ENCODE data around the gene PPID. TPM values are rescaled to one million over a fixed set of nuclear protein-coding genes. Genes with fewer than 3 reads are reported as not detected.

PPID gene
- total and polyA plus RNA-seq, 2 of the 13 experiments (the other 11 are each of a cell fraction or from before 2014, with no cell fraction given): 15.4 to 63.4 TPM

- TF ChIP-seq TAF1 (CRISPR knock-in tag; IDR thresholded peaks at IDR 0.05) (peak; percentile 68), HOMEZ (CRISPR knock-in tag; IDR thresholded peaks at IDR 0.05; ENCODE audit: low read depth) (no peak), ZNF329 (CRISPR knock-in tag; IDR thresholded peaks at IDR 0.05; ENCODE audit: low read depth) (no peak), SIN3A (IDR thresholded peaks at IDR 0.05; ENCODE audit: borderline replicate concordance, low read depth, low read length) (peak; percentile 52; the same call in 1 of the 2 replicates), ZBTB34 (CRISPR knock-in tag; IDR thresholded peaks at IDR 0.05) (no peak), ZBTB14 (CRISPR knock-in tag; IDR thresholded peaks at IDR 0.05) (peak; percentile 12), EHMT2 (IDR thresholded peaks at IDR 0.05; ENCODE audit: borderline replicate concordance, low read depth, low read length) (no peak), ZNF260 (CRISPR knock-in tag; IDR thresholded peaks at IDR 0.05; ENCODE audit: borderline replicate concordance, low read depth) (no peak), ATF7-NPFF (CRISPR knock-in tag; IDR thresholded peaks at IDR 0.05; ENCODE audit: low read depth) (peak; percentile 47; the same call in 1 of the 2 replicates), TCF7L2 (IDR thresholded peaks at IDR 0.05; ENCODE audit: low read depth, low read length) (no peak), AGO1 (IDR thresholded peaks at IDR 0.05; ENCODE audit: low read depth, low read length, poor library complexity, severe bottlenecking) (no peak), ZNF331 (CRISPR knock-in tag; IDR thresholded peaks at IDR 0.05) (peak; percentile 51; the same call in 1 of the 2 replicates), NBN (conservative IDR thresholded peaks at IDR 0.05) (no peak), KDM4B (CRISPR knock-in tag; IDR thresholded peaks at IDR 0.05) (no peak), ZNF414 (CRISPR knock-in tag; IDR thresholded peaks at IDR 0.05) (no peak), NPAS2 (CRISPR knock-in tag; IDR thresholded peaks at IDR 0.05; ENCODE audit: borderline replicate concordance) (no peak), ZNF101 (CRISPR knock-in tag; IDR thresholded peaks at IDR 0.05; ENCODE audit: borderline replicate concordance, low read depth) (no peak), FLYWCH1 (CRISPR knock-in tag; IDR thresholded peaks at IDR 0.05) (0 out of 2 replicates have a peak, but pooled peaks have one; percentile 82), ZNF484 (CRISPR knock-in tag; IDR thresholded peaks at IDR 0.05; ENCODE audit: borderline replicate concordance, low read depth) (no peak), MBNL3 (CRISPR knock-in tag; conservative IDR thresholded peaks at IDR 0.05) (no peak), ZSCAN5A (CRISPR knock-in tag; IDR thresholded peaks at IDR 0.05; ENCODE audit: borderline replicate concordance) (no peak), HDAC6 (IDR thresholded peaks at IDR 0.05; ENCODE audit: low read depth, low read length) (no peak)
Observed at GRCh38 chr4:158768555-158769174, 45.5 kb upstream of the PPID start, which contains the start of gene FNIP2 (continued).

All from HepG2 (cell line).